Right forelimb (tissue), 1 donor: ENCODE measurements around the gene KMT2B.
A peak's percentile ranks its signal among the peaks of the same experiment; 100 is the strongest.

Experiments
- DNase-seq: peaks from one replicate; pipeline ENCODE4 v3.0.0-alpha.2; 2018

KMT2B gene

DNA sequence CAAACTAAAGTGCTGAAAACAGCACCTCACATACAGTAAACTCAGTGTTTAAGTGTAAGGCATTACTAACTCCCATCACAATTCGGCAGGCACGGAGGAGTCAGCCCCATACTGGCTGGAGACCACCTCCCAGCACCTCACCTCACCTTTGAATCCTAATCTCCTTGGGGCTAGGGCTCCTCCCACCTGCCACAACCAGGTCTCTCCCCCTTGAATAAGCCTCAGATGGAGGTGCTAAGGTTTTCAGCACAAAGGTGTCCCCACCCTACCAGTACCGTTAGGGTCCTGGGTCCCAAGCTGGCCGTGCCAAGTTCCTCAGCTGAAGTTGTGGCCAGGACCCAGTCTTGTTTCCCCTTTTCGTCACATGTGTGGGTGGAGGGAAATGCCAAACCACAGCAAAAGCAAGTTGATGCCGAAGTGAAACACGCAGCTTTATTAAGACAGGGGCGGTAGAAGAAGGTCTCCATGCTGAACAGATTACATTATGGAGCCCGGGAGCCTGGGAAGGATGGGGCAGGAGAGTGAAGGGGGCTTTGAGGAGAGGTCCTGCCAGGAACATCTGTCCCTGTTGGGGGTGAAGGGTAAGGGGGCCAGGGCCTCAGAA, 24.4 kb downstream of the KMT2B start, which contains the start of gene IGFLR1:
Gene IGFLR1, minus strand, starts transcription at position 332 of the 604 bp plus-strand sequence. CDS start 1,272 bp downstream, outside the sequence.
- DNase-seq = no peak

DNA sequence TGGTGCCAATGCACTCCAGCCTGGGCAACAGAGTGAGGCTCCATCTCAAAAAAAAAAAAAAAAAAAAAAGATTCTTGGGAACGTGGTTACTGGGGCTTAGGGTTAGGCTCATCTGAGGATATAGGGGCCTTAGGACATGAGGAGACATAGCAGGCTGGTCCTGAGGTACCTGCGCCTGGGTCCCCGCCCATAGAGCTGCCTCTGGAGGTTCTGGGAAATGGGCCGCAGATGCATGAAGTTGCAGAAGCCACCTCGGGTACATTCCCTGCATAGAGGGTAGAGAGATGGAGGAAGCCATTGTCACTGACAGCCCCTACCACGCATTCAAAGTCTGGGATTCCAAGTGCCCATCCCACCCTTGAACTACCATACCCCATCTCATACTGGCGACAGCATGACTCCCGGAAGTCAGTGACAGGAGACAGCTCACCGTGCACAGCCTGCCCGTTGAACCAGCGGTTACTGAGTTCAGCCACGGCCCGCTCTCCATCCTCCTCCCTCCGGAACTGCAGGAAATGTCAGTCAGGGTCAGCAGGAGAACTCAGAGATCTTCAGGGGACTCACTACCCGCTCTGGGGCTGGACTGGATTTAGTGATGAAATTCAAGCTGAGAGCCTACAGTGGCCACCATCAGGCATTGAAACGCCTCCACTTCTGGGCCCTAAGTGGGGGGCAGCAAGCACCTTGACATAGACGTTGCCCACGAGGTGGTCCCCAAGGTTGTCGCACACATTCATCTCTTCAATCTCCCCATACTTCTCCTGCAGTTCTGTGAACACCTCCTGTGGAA, 26.0 kb downstream of the KMT2B start:
- DNase-seq = no peak

DNA sequence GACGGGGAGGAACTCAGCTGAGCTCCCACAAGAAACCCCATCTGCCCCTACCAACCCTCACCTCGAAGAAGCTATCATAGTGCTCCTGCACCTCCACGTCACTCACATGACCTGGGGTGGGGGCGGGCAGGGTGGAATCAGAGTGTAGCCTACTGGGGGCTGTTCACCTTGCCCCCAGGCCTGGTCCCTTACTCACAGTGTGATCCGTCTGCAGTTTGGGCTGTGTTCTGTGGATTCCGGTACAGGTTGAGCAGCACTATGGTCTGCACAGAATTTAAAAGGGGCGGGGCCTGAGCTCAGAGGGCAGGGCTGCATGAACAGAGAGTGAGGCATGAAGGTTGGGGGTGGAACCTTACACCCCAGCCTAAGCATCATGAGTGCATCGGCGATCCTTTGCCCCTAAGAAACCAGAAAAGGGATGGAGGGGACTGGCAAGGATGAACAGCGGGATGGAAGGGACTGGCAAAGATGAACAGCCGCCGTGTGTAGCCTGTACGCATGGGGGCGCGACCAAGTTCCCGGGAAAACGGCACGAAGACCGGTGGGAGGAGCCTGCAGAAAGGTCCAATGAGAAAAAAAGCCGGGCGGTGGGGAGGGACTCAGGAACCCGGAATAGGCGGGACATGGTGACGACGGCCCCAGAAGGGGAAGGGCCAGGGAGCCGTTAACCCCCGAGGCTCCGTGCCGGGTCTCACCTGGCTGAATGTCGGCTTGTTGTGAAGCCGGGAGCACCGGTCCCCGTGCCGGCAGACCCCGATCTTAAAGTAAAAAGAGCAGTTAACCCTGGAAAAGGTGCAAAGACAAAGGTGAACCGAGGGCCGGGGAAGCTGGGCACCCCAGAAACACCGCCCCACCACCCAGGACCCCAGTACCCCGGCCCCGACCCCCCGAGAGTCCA, 26.9 kb downstream of the KMT2B start:
- DNase-seq = peak; percentile 94

DNA sequence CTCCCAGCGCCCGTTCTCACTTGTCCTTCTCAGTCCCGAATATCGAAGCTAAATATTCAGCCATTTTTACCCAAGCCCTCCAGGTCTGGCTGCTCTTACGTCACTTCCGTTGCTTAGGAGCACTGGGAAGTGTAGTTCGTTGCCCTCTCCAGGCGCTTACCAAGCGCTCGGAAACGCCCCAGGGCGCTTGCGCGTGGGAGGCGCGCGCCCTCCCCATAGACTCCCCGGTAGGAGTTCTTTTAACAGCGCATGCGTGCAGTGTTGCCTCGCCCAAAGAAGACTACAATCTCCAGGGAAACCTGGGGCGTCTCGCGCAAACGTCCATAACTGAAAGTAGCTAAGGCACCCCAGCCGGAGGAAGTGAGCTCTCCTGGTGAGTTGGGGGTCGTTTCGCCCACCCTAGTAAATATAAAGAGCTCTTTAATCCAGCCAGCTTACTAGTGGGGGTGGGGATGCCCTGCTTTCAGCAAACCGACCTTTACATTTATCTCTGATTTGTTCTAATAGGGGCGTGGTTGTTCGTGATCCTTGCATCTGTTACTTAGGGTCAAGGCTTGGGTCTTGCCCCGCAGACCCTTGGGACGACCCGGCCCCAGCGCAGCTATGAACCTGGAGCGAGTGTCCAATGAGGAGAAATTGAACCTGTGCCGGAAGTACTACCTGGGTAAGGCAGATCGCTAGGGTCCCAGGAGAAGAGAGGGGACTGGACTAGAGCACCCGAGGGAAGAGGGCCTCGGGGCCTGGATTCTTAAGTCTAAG, 27.7 kb downstream of the KMT2B start, which contains the start of the genes PSENEN and U2AF1L4:
Gene PSENEN, plus strand, starts transcription at position 324 of the 759 bp plus-strand sequence. Its CDS starts 280 bp downstream, at position 604.
Gene U2AF1L4, minus strand, starts transcription at position 91 of the 759 bp plus-strand sequence. Its CDS starts 27 bp downstream, at position 64.
- DNase-seq = peak; percentile 96

DNA sequence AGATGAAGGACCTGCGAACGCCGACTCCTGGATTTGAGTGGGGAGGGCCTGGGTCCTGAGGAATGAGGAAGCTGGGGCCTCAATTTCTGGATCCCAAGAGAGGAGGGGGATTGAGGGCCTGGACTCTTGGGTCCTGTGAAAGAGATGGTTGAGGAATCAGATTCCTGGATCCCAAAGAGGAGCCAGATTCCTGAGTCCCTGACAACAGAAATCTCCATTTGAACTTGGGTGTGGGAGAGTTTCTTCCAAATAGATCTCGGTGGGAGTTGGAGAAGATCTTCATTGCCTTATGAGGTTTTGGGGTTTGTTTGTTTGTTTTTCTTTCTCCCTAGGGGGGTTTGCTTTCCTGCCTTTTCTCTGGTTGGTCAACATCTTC, 28.3 kb downstream of the KMT2B start:
- DNase-seq = no peak

DNA sequence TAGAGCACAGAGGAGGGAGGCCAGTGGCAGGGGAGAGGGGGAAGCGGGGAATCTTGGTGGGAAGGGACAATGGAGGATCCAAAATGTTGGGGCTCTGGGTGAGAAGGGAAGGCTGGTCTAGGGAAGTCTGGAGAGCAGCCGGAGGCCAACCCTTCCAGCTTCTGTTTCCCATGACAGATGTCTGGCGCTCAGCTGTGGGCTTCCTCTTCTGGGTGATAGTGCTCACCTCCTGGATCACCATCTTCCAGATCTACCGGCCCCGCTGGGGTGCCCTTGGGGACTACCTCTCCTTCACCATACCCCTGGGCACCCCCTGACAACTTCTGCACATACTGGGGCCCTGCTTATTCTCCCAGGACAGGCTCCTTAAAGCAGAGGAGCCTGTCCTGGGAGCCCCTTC, 28.7 kb downstream of the KMT2B start:
- no peak for DNase-seq

DNA sequence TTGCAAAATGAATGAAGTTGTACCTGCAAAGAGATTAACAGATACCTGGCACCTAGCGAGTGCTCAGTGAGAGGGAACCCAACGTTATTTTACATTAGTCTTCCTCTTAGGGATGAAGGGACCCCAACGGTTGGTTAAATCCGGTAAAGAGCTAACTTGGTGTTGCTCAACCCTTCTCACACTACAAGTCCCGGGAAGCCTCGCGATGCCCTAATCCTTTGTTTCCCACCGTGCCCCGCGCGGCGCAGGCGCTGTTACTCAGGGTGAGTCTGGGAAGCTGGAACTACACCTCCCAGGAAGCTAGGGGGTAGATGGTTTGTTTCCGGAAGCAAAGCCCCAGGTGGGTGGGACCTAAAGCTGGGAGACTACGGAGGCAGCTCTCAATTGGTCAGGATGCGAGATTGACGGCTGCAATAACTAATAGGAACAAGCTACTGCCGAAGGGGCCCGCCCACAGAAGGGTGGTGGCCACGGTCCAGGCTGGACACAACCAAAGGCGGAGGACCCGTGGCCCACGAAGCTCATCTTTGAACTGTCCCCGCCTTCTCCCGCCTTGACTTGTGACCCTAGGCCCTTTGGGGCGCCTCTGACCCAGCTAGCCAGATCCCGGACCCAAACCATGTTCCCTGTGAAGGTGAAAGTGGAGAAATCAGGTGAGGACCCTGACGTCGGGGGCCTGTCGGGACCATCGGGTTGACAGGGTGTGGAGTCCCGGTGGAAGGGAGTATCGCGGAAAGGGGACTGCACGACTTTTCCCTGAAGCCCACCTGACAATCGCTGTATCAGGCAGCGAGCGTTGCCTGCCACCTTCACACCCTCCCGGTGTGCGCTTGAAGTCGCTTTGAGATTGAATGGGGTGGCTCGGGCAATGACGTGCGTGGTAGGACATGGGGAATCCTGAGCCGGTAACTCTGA, 30.6 kb downstream of the KMT2B start, which contains the start of gene LIN37:
Gene LIN37, plus strand, starts transcription at position 471 of the 915 bp plus-strand sequence. Its CDS starts 149 bp downstream, at position 620.
- peak; percentile 99 for DNase-seq

DNA sequence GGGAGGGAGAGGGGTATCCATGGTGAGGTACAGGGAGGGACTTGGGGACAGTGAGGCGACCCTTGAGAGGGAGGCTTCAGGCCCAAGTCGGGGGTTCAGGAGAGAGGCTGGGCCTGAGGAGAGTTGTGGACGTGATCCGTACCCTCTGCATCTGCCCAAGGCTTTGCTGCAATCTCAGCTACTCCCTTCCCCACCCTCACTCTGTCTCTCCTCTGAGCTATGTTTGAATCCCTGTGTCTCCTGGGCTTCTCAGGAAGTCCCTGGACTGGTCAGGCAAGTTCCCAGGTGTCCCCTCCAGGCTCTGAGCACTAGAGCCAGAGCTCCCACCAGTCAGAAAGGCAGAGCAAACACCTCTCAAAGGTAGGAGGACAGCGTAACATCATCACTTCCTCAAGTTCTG, 32.4 kb downstream of the KMT2B start:
- no peak for DNase-seq

DNA sequence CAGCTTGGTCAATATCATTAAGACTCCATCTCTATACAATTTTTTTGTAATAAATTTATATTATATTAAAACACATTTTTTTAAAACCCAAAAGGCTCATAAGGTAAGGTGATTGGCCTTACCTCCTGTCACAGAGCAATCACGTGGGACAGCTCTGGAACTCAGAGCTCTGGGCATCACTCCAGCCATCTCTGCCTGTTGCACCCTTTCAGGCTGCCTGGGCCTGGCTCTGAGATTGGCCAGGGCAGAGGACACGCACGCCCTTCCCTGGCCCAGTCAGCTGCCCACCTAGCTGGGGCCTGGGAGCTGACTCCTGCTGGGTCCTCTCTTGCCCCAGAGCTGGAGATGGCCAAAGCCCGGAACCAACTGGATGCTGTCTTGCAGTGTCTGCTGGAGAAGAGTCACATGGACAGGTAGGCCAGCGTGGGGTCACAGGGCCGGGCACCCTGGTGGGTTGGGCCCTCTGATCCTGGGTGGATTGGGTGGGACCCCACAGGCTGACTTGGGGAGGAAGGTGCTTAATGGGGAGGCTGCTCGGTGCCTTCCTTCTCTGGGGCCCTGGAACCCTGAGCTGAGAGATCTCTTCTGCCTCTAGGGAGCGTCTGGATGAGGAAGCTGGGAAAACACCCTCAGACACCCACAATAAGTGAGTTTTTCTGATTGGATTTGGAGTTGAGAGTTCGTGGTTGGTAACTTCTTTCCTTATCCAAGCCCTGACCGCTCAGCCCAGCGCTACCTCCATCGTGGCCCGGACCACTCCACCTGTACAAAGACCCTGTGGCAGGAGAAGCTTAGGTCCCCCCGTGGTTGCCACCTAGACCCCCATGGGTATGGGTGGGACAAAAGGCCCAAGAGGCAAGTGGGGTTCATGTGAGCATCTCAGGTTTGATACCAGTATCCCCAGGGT, 34.3 kb downstream of the KMT2B start:
- DNase-seq = no peak

DNA sequence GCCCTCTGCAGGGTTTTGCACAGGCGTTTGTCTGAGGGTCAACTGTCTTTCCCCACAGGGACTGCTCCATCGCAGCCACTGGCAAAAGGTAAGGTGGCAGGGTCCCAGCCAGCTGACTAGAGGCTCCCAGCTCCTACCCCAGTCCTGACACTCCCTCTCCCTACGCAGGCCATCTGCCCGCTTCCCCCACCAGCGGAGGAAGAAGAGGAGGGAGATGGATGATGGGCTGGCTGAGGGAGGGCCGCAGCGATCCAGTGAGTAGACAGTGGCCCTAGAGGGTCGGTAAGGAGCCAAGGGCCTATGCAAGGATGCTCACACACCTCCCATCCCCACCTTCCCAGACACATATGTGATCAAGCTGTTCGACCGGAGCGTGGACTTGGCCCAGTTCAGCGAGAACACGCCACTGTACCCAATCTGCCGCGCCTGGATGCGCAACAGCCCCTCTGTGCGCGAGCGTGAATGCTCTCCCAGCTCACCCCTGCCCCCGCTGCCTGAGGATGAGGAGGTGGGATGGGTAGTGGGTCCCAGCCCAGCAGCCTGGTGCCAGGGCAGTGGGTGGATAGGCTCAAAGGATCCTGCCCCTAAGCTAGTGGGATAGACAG, 35.0 kb downstream of the KMT2B start:
- DNase-seq = no peak

DNA sequence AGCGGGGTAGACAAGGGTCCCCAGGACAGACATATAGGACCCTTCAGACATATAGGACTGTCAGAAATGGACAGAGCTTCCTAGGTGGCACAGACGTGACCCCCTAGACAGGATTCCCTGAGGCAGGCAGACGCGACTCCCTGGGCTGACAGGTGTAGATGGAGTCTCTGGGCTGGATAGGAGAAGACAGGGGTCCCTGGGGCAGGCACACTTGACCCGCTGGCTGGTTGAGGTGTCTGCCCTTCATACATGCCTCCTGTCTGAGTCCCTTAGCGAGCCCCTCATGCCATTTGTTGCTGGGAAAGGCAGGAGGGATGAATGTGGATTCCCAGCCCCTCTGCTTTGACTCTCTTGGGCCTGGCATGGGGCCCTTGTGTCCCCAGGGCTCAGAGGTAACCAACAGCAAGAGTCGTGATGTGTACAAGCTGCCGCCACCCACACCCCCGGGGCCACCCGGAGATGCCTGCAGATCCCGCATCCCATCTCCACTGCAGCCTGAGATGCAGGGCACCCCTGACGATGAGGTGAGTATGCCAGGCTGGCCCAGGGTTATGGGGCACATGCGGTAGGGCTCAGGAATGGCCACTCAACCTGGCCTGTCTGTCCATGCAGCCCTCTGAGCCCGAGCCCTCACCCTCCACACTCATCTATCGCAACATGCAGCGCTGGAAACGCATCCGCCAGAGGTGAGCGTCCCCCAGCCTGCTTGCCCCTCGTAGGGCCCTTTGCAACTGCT, 36.0 kb downstream of the KMT2B start:
- DNase-seq = no peak

DNA sequence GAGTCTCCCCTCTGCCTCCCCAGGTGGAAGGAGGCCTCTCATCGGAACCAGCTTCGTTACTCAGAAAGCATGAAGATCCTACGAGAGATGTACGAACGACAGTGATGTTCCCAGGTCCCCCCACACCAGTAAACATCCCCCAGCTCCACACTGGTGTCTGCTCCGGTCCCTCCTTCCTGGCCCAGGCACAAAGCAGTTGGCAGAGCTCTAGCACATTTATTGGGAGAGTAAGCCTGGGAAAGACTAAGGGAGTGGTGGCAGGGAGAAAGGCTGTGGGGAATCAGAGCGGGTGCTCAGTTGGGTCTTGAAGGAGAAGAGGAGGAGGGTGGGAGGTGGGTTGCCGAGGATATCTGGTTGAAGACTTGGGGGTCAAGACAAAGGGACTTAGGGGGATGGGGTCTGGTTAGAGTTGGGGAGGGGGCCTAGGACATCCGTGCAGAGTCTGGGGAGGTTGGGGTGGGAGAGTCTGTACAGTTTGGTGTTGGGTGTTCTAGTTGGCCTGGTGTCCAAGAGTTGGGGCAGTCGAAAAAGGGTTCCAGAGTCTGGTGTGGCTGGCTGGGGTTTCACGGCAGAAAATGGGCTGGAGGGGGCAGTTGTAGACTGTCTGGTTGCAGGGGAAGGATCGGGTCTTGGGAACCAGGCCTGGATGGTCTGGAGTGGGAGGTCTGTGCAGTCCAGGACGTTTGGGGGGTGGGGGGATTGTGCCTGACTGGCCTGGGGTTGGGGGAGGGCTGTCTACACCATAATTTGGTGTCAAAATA, 36.7 kb downstream of the KMT2B start:
- DNase-seq = no peak

DNA sequence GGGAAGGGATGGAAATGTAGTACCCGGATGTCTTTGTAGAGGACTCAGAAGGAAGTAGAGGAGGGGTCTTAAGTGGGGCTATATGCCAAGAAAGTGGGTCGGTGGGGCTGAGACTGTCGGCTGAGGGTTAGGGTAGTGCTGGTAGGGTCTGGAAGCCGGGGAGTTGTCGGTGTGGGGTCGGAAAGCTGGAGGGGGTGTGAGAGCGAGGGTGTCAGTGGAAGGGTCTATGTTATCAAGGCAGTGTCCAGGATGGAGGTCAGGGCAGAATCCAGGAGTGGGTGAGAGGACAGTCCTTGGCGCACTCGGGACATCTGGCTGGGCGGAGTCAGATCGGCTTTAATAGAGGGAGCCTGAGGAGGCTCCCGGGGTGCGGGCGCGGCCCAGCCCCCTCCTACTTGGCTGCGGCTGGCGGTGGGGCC, 37.3 kb downstream of the KMT2B start:
- DNase-seq = no peak

DNA sequence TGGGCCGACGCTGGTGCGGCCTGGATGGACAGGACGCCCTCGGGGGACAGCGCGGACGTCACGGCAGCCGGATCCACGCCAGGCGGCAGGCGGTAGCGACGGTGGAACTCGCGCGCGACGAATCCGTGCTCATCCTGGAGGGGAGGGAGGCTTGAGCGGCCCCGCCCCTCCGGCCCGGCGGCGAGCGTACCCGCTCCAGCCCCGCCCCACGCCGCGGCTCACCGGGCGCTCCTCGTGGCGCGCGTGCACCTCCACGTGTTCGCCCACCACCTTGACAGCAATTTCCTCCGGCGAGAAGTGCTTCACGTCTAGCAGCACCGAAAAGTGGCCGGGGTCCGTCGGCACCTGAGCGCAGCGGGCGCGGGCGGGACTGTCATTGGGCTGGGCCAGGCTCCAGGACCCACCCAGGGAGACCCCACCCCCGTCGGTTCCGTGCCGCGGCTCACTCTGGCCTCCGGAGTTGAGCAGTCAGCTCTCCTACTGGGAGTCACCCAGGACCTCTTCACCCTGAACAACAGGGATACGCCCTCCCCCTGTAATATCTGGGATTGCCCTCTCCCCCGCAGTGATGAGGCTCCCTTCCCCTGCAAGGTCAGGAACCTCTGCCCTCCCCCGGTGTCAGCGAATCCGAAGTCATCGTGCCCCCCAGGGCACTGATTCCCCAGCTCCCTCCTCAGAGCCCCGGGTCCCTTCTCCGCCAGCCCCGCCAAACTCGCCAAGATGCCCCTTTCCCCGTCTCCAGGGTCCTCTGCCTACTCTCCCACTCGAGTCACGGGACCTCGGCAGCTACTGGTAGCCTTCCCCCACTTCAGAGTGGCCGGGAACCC, 38.0 kb downstream of the KMT2B start:
- DNase-seq = peak; percentile 86

DNA sequence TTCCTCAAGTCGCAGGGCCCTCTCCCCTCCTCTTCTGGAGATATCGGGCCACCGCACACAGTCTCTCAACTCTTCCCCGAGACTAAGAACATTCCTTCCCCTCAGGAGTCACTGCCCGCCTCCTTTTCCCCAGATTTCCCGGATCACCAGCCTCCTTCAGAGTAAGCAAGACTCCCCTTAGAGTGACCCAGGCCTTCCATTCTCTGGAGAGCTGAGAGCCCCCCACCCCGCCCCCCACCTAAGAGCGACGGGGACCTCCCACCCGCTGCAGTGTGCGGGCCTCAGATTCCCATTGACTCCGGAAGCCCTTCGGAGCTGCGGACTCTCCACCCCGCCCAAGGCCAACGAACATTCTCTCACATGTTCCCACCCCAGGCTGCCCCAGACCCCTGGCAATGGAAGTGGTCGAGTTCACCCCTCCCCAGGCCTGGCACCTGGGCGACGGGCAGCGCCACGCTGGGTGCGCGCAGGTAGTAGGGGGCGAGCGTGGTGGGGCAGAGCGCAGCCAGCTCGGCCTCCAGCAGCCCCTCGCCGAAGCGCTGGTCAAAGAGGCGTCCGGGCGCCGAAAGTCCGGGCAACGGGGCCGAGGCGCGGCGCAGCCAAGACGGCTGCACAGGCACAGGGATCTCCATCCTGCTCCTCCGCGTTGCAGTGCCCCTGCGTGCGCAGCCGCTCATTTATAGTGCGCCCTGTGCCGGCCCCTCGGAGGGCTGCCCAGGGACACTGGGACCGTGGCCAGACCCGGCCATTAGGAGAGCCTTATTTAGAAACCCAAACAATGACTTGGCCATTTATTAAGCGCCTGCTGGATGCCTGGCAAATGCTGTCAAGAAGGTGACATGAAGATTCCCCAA, 38.8 kb downstream of the KMT2B start, which contains the start of gene HSPB6:
Gene HSPB6, minus strand, starts transcription at position 653 of the 854 bp plus-strand sequence. Its CDS starts 21 bp downstream, at position 632.
- DNase-seq = peak; percentile 82

DNA sequence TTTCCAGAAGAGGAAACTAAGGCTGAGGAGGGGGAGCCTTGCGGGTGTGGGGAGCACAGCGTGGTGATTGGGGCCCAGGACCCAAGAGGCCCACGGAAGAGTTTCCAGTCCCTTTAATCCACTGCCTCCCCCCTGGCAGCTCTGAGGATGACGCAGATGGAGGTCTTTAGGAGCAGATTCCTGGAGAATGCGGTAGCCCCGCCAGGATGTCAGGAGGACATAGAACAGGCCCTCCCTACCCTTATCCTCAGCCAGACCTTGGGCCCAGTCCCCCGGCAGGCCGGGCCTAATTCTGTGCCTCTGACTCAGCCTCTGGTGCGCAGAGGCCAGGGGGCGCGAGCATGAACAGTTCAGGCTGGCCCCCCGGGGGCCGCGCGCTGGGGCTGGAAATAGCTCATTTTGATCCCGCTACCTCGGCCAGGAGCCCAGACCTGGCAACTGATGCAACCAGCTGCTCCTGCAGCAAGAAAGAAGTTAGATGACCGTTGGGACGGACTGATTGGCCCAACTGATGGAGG, 39.5 kb downstream of the KMT2B start:
- DNase-seq = peak; percentile 96
